SK-N-DZ (cell line): ENCODE measurements around the gene PEX1.
"Not testable (repeated sequence)": the region's sequence is repeated elsewhere in the genome, so short reads cannot be mapped to it uniquely, and the experiment has no call there.

Source experiments
- DNase-seq: peaks from one replicate; pipeline ENCODE4 v3.0.0-alpha.2; 2015; ENCODE audit warnings: low spot score

The PEX1 gene

DNA sequence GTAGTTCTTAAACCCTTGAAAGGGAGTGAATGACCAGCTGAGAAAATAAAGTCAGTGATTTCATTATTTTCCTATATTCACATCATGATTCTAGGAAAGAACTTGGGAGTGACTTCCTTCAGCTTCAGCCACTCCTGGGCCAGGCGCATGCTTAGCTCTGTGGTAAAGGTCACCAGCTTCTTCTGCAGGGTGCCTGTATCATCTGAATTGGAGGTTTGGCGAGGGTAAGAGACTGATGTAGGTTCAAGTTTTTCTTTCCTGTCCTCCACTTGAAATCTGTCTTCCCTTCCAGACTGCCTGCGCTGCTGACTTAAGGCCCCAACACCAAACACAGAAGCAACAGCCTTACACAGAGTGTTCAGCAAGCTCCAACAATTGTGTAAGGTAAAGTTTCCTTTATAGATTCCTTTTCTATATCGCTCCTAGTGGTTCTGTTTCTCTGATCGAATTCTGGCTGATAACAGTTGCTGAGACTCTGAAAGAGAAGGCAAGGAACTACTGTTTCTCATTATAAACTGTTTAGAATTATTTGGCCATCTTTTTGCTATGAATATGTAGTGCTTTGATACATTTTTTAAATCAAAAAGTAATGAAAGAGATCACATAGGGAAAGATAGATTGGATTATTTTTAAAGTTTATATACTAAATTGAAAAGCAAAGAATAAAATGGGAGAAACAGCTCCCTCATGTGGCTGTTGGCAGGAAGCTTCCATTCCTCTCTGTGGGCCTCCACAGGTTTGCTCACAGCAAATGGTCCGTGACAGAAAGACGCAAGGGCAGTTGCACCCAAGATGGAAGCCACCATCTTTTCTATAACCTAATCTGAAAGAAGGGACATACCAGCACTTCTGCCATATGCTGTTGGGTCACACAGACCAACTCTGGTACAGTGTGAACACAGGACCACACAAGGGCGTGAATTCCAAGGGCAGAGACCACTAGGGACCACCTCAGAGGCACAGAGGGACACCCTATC lies 67.0 kb downstream of the PEX1 start:
- peak; percentile 44 for DNase-seq

DNA sequence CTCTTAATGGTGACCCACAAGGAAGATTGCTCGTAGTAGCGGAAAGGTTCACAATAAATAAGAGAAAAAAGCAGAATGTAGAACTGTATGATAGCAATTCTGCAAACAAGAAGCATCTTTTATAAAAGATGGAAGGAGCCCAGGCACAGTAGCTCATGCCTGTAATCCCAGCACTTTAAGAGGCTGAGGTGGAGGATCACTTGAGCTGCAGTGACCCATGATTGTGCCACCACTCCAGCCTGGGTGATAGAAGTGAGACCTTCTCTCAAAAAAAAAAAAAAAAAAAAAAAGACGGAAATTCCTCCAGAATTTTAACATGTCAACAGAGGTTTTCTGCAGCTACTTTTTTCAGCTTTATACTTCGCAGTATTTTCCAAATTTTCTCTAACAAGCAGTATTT lies 67.8 kb downstream of the PEX1 start:
- no peak for DNase-seq

DNA sequence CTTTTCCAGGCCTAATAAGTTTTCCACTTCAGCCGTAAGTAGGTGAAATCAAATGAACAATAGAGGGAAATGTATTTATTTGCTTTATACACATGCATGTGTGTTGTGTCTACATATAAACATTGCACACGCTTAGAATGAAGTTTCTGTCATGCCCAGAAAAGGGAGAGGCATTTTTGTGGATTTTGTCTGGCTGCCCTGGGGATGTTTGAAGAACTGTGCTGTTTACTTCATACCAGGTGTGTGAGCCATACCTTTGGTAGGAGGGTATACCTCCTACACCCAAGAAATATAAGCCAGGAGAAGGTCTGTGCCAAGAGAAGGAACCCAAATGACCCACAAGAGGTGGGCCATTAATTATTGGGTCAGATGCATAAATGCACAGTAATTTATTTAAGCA lies 68.2 kb downstream of the PEX1 start:
- DNase-seq: no peak

DNA sequence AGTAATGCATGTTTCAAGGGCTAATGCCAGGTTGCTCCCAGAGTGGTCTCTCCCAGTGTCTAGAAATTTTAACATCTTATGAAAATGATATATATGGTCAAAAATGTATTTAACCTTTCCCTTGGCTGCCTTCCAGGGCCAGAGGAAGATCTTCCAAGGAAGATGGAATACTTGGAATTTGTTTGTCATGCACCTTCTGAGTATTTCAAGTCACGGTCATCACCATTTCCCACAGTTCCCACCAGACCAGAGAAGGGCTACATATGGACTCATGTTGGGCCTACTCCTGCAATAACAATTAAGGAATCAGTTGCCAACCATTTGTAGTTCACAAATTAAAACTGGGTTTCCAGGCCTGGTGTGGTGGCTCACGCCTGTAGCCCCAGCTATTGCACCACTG lies 72.1 kb downstream of the PEX1 start:
- no peak for DNase-seq

DNA sequence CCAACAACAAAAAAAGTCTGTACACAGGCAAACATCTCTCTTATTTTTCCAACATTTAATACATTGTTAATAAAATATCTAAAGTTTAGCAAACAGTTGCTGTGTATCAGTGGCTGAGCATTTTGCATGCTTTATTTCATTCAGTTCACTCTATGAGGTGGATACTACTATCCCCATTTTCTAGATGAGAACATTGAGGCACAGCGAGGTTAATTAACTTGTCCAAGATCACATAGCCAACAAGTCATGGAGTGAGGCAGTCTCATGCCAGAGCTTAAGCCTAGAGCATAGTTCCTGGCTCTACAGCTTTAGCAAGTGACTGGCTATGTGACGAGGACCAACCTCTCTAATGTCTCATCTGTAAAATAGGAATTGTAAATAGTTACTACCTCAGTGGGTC lies 76.7 kb downstream of the PEX1 start:
- DNase-seq: no peak

DNA sequence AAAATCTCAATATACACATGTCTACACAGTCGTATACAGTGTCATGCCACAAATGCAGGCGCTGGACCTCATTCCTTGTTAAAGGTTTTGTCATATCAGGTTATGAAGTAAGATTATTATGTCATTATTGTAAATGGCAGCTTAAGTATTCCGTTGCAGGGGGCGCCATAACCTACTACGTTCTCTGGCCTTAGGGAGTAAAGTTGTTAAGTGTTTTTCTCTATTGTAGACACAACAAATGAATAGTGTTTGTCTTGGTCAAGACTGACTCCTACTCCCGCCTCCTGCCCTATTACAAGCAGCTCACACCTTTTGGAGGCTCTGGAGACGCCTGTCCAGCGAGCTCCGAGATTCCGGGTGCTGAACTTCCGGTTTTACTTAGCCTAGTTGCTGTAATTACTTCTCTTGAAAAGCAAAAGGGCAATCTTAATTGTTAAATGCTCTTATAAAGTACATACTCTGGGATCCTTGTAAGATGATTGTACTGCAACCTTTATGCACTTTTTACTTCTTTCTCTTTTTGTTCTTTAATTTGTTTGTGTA lies 80.0 kb downstream of the PEX1 start:
- DNase-seq: peak; percentile 35

DNA sequence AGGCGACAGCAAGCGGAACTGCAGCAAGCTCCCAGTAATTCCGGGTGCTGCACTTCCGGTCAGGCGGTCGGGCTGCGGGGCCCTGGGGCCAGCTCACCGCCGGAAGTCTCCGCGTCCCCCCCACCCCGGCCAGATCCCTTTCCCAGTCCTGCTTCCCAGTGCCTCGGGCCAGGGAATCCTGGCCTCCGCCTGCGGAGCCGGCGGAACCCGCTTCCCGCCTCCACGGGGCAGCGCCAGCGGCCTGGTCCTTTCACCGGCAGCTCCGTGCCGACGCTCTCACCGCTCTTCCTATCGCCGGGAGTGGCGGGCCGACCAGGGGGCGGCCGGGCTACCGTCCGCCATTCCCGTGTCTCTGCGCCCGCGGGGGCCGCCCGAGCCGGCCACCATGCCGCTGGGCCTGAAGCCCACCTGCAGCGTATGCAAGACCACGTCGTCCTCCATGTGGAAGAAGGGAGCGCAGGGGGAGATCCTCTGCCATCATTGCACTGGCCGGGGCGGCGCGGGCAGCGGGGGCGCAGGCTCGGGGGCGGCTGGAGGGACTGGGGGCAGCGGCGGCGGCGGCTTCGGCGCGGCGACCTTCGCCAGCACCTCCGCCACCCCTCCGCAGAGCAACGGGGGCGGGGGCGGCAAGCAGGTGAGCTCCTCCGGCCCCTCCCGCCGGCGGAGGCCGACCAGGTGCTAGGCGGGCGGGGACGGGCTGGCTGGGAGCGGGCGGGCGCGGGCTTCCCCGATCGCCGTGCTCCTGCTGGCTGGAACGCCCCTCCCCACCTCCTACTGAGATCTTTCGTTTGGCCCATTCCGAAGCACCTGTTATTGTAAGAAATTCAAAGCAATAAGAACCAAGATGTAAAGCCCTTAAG lies 80.7 kb downstream of the PEX1 start, which contains the start of gene GATAD1:
TSS of gene GATAD1 (plus strand) at position 138 of the 860 bp plus-strand sequence. CDS start at position 386, 248 bp downstream.
- peak; percentile 92 for DNase-seq

DNA sequence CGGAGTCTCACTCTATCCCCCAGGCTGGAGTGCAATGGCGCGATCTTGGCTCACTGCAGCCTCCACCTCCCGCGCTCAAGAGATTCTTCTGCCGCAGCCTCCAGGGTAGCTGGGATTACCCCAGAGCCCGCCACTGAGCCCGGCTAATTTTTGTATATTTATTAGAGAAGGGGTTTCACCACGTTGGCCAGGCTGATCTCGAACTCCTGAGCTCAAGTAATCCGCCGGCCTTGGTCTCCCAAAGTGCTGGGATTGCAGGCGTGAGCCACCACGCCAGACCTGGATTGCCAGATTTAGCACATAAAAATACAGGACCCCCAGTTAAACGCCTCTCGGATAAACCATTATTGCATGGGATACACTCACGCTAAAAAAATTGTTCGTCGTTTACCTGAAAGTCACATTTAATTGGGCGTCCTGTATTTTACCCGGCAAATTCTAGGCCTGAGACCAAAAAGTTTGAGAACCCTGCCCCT lies 81.4 kb downstream of the PEX1 start:
- DNase-seq: no peak

DNA sequence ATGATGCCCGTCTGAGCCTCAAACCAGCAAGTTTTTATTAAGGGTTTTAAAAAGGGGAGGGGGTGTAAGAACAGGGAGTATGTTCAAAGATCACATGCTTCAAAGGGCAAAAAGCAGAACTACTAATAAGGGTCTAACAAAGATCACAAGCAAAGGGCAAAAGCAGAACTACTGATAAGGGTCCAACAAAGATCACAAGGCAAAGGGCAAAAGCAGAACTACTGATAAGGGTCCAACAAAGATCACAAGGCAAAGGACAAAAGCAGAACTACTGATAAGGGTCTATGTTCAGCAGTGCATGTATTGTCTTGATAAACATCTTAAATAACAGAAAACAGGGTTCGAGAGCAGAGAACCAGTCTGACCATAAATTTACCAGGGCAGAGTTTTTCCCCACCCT lies 85.6 kb downstream of the PEX1 start:
- not testable (repeated sequence) for DNase-seq

DNA sequence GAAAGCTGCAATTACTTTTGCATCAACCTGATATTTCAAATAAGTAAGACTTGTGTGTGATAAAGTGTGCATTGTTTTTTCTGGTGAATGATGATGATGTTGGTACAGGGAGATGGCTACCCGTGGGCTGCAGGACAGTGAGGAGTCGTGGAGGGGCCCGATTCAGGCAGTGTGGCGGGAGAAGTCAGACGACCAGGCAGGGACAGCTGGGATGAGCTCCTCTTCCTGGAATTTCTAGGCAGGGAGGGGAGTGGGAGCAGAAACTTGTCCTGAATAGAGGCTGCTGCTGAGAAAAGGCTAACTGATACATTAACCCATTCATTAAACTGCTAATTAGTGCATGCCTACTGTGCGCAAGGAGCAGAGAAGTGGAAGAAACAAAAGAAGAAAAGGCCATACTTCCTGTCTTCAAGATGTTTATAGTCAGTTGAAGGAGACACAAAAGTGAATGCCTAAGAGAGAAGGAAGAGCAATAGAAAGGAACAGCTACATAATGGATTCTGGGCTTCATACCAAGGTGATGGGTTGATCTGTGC lies 90.3 kb downstream of the PEX1 start:
- no peak for DNase-seq
